Astrocyte (in vitro differentiated cells and primary cell): Measurements from ENCODE around the gene RNF152. TPM values are rescaled to one million over a fixed set of nuclear protein-coding genes. Genes with fewer than 3 reads are reported as not detected.

Experiments
- DNase-seq: peaks from one replicate; pipeline ENCODE4 v3.0.0-alpha.2; 2010; ENCODE audit warnings: low read depth
- FAIRE-seq: peaks from 2 replicates; lab custom pipeline; 2011; peaks lifted over from hg19 to GRCh38; lab: Jason Lieb, UNC
- H2AFZ ChIP-seq: 2 replicates; pipeline ENCODE4 v1.6.0; 2012; ENCODE audit warnings: low read depth, low read length, inconsistent platforms
- H3K27ac ChIP-seq: 2 replicates; pipeline ENCODE4 v1.5.1; 2011; ENCODE audit warnings: low read depth, low read length, inconsistent platforms
- H3K27me3 ChIP-seq: 2 replicates; pipeline ENCODE4 v1.6.0; 2011; ENCODE audit warnings: low read length, inconsistent platforms; ENCODE audit not compliant: insufficient read depth
- H3K36me3 ChIP-seq: 2 replicates; pipeline ENCODE4 v1.5.1; 2011; ENCODE audit warnings: low read length, inconsistent platforms; ENCODE audit not compliant: insufficient read depth
- H3K4me1 ChIP-seq: 2 replicates; pipeline ENCODE4 v1.5.1; 2011; ENCODE audit warnings: low read length, inconsistent platforms; ENCODE audit not compliant: insufficient read depth
- H3K4me2 ChIP-seq: 2 replicates; pipeline ENCODE4 v1.6.0; 2012; ENCODE audit warnings: low read length, inconsistent platforms
- H3K4me3 ChIP-seq: 2 replicates; pipeline ENCODE4 v1.5.1; 2011; ENCODE audit warnings: low read depth, mild to moderate bottlenecking, low read length, inconsistent platforms; ENCODE audit not compliant: insufficient read depth
- H3K79me2 ChIP-seq: 2 replicates; pipeline ENCODE4 v1.6.0; 2012; ENCODE audit warnings: mild to moderate bottlenecking, low read length, inconsistent platforms; ENCODE audit not compliant: insufficient read depth
- H3K9ac ChIP-seq: 2 replicates; pipeline ENCODE4 v1.6.0; 2012; ENCODE audit warnings: mild to moderate bottlenecking, low read length, inconsistent platforms
- H3K9me3 ChIP-seq: 2 replicates; pipeline ENCODE4 v1.5.1; 2012; ENCODE audit warnings: low read depth, mild to moderate bottlenecking, low read length, inconsistent platforms; ENCODE audit not compliant: insufficient read depth
- H4K20me1 ChIP-seq: 2 replicates; pipeline ENCODE4 v1.6.0; 2012; ENCODE audit warnings: low read length, inconsistent platforms; ENCODE audit not compliant: insufficient read depth
- H3K27ac Mint-ChIP-seq: one replicate; pipeline ENCODE4 v1.8.0; 2021; ENCODE audit warnings: mild to moderate bottlenecking, mixed read lengths; ENCODE audit not compliant: unreplicated experiment
- H3K27me3 Mint-ChIP-seq: one replicate; pipeline ENCODE4 v1.8.0; 2021; ENCODE audit warnings: low read depth, mixed read lengths; ENCODE audit not compliant: unreplicated experiment
- H3K36me3 Mint-ChIP-seq: one replicate; pipeline ENCODE4 v1.8.0; 2021; ENCODE audit warnings: low read depth, mixed read lengths; ENCODE audit not compliant: unreplicated experiment
- H3K4me1 Mint-ChIP-seq: one replicate; pipeline ENCODE4 v1.8.0; 2021; ENCODE audit warnings: low read depth, mixed read lengths; ENCODE audit not compliant: unreplicated experiment
- H3K4me3 Mint-ChIP-seq: one replicate; pipeline ENCODE4 v1.8.0; 2021; ENCODE audit warnings: mild to moderate bottlenecking, moderate library complexity, mixed read lengths; ENCODE audit not compliant: unreplicated experiment
- H3K9me3 Mint-ChIP-seq: one replicate; pipeline ENCODE4 v1.8.0; 2021; ENCODE audit warnings: mild to moderate bottlenecking, mixed read lengths; ENCODE audit not compliant: unreplicated experiment
- EZH2 ChIP-seq: IDR thresholded peaks from 2 replicates; pipeline ENCODE4 v1.6.1; 2012; ENCODE audit warnings: mild to moderate bottlenecking, low read length, inconsistent platforms; ENCODE audit not compliant: insufficient read depth
- total RNA-seq: library from RNA; stranded (reverse); gene quantifications from 2 replicates; pipeline ENCODE4 v1.2.1, GENCODE V29; 2021
- TF ChIP-seq, protein P1 (sequence below): IDR thresholded peaks from 2 replicates; pipeline ENCODE4 v1.5.1; 2011; ENCODE audit warnings: low read depth, mild to moderate bottlenecking, inconsistent platforms, low read length, moderate library complexity; ENCODE audit not compliant: insufficient read depth

The RNF152 gene
- total RNA-seq, 1 donor from 2014 or later = 68.7 TPM

DNA sequence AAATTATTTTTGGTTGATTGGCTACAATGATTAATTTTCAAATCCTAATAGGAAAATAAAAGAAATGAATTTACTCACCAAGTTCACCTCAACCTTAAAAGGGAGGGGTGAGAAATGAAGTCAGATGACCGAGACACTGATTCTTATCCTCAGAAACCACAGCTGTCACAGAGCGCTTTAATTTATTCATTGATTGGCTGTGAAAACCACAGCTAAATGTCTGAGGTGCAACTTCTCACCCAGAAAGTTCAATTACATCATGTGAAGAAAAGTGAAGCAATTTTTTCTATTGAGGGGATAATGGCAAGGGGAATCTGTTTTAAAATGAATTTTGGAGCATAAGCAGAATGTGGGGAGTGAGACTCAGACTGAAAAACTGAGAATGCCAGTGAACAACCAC, 128.4 kb downstream of the RNF152 start:
- H3K9me3 Mint-ChIP-seq = peaks cover under 1% of the 10 kb centered on the region
- H3K27ac Mint-ChIP-seq = peak overlapping the region; percentile 90
- Histone ChIP-seq H3K79me2 (no peaks in the 10 kb centered on the region), H3K4me3 (no peak overlapping the region), H3K4me2 (peak overlapping the region; percentile 46), H3K27ac (peak overlapping the region; percentile 62), H3K36me3 (no peaks in the 10 kb centered on the region), H4K20me1 (no peaks in the 10 kb centered on the region), H2AFZ (no peak overlapping the region), H3K27me3 (no peaks in the 10 kb centered on the region), H3K9me3 (no peaks in the 10 kb centered on the region), H3K9ac (peak overlapping the region; percentile 25), H3K4me1 (peaks cover 7% of the 10 kb centered on the region)
- H3K4me3 Mint-ChIP-seq = no peak overlapping the region
- no peaks in the 10 kb centered on the region for H3K27me3 Mint-ChIP-seq
- peaks cover 32% of the 10 kb centered on the region for H3K4me1 Mint-ChIP-seq
- FAIRE-seq (no peak), DNase-seq (peak; percentile 83)
- no peaks in the 10 kb centered on the region for H3K36me3 Mint-ChIP-seq
- no peak for TF ChIP-seq EZH2
- TF ChIP-seq, protein P1, sequence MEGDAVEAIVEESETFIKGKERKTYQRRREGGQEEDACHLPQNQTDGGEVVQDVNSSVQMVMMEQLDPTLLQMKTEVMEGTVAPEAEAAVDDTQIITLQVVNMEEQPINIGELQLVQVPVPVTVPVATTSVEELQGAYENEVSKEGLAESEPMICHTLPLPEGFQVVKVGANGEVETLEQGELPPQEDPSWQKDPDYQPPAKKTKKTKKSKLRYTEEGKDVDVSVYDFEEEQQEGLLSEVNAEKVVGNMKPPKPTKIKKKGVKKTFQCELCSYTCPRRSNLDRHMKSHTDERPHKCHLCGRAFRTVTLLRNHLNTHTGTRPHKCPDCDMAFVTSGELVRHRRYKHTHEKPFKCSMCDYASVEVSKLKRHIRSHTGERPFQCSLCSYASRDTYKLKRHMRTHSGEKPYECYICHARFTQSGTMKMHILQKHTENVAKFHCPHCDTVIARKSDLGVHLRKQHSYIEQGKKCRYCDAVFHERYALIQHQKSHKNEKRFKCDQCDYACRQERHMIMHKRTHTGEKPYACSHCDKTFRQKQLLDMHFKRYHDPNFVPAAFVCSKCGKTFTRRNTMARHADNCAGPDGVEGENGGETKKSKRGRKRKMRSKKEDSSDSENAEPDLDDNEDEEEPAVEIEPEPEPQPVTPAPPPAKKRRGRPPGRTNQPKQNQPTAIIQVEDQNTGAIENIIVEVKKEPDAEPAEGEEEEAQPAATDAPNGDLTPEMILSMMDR = no peak

DNA sequence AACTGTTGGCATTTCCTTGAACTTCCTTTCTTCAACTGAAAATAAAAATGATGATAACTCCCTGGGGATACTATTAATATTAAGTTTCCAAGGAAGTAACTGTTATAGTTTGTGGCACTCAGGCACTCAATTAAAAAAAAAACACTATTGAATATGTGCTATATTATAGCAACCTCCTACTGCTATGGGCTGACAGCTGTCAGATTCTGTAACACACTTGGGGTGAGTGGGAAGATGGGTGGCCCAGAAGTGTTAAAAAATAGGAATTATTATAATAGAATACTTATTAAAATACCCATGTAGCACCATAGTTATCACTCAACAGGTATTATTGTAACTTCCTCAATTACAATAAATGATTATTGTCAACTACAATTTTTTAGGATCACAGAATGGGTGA, 130.9 kb downstream of the RNF152 start:
- no peak overlapping the region for H3K27ac Mint-ChIP-seq
- no peak for FAIRE-seq

More for the DNA sequence above, 130.9 kb downstream of the RNF152 start:
- H3K27me3 Mint-ChIP-seq = no peaks in the 10 kb centered on the region
- Histone ChIP-seq H3K79me2 (no peaks in the 10 kb centered on the region), H4K20me1 (no peaks in the 10 kb centered on the region), H3K9ac (no peak overlapping the region), H3K4me1 (peaks cover 7% of the 10 kb centered on the region), H2AFZ (no peak overlapping the region), H3K9me3 (no peaks in the 10 kb centered on the region), H3K4me3 (no peak overlapping the region), H3K4me2 (no peak overlapping the region), H3K27ac (no peak overlapping the region), H3K36me3 (no peaks in the 10 kb centered on the region), H3K27me3 (no peaks in the 10 kb centered on the region)
- H3K36me3 Mint-ChIP-seq = no peaks in the 10 kb centered on the region
- H3K4me1 Mint-ChIP-seq = peaks cover 32% of the 10 kb centered on the region
- H3K9me3 Mint-ChIP-seq = no peaks in the 10 kb centered on the region
- H3K4me3 Mint-ChIP-seq = no peak overlapping the region
- DNase-seq = no peak
- TF ChIP-seq, protein P1 = no peak
- TF ChIP-seq EZH2 = no peak
